Measurements from ENCODE around the gene NUDT7. TPM values are rescaled to one million over a fixed set of nuclear protein-coding genes. Genes with fewer than 3 reads are reported as not detected.

NUDT7 gene
- total and polyA plus RNA-seq, 12 donors = 15.3 to 62.6 (median 33.4) TPM

- H3K27ac ChIP-seq = peak overlapping the region in 2 of 5 donors; percentile 1 to 50
- 29 to 53% (median 32%) methylated on average over 1 of the region's 1 CpG for WGBS, 4 donors
Measured at GRCh38 chr16:77760800-77761199, 38.5 kb downstream of the NUDT7 start.

DNA sequence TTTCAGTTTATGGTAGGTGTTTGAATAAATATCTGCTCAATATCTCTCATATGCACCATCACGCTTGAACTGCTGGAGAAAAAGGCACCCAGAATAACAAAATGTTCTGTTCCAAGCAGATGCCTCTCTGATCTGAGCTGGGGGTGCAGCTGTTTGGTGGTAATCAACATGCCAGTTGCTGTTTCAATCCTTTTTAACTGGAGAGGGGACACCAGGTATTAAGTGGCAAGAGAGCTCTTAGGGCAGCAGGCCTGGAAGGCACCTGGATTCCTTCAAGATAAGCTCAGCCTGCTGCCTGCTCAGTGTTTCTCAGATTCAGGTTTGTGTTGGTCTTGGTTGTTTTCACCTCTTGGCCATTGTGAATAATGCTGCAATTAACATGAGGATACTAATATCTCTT lies 38.9 kb downstream of the NUDT7 start:
- H3K27me3 ChIP-seq = no peaks in the 10 kb centered on the region
- H3K4me3 ChIP-seq = no peak overlapping the region
- peak overlapping the region in 2 of 5 donors; percentile 42 to 50 for H3K27ac ChIP-seq
- no peaks in the 10 kb centered on the region for H3K36me3 ChIP-seq (replicated peaks in 1 of 2)
- intact Hi-C loops (cut with DNase I) = no loop called here
- DNase-seq = peak in 1 of 7 donors; percentile 82
- H3K4me1 ChIP-seq (replicated peaks in 1 of 2) = peaks cover 10 to 24% of the 10 kb centered on the region in 2 donors
- no peaks in the 10 kb centered on the region for H3K9me3 ChIP-seq (replicated peaks in 1 of 3)
- 30 to 63% (median 42%) methylated on average over 1 of the region's 1 CpG for WGBS, 4 donors
- no peak for TF ChIP-seq POLR2A (IDR thresholded peaks at IDR 0.05)
- TF ChIP-seq, protein P1, sequence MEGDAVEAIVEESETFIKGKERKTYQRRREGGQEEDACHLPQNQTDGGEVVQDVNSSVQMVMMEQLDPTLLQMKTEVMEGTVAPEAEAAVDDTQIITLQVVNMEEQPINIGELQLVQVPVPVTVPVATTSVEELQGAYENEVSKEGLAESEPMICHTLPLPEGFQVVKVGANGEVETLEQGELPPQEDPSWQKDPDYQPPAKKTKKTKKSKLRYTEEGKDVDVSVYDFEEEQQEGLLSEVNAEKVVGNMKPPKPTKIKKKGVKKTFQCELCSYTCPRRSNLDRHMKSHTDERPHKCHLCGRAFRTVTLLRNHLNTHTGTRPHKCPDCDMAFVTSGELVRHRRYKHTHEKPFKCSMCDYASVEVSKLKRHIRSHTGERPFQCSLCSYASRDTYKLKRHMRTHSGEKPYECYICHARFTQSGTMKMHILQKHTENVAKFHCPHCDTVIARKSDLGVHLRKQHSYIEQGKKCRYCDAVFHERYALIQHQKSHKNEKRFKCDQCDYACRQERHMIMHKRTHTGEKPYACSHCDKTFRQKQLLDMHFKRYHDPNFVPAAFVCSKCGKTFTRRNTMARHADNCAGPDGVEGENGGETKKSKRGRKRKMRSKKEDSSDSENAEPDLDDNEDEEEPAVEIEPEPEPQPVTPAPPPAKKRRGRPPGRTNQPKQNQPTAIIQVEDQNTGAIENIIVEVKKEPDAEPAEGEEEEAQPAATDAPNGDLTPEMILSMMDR (IDR thresholded peaks at IDR 0.05) = no peak

More at GRCh38 chr16:77760800-77761199, 38.5 kb downstream of the NUDT7 start:
- peak in 1 of 7 donors; percentile 20 for DNase-seq
- Histone ChIP-seq H3K36me3 (replicated peaks in 1 of 2) (no peaks in the 10 kb centered on the region), H3K27me3 (no peaks in the 10 kb centered on the region), H3K9me3 (replicated peaks in 1 of 3) (no peaks in the 10 kb centered on the region), H3K4me3 (no peak overlapping the region), H3K4me1 (replicated peaks in 1 of 2) (peaks cover 10 to 24% of the 10 kb centered on the region in 2 donors)
- intact Hi-C loops (cut with DNase I) = no loop called here
- TF ChIP-seq, protein P1 (IDR thresholded peaks at IDR 0.05) = no peak
- TF ChIP-seq POLR2A (IDR thresholded peaks at IDR 0.05) = no peak

GRCh38 chr16:77762262-77762661 lies 39.9 kb downstream of the NUDT7 start:
- Histone ChIP-seq H3K4me1 (replicated peaks in 1 of 2) (peaks cover 10 to 24% of the 10 kb centered on the region in 2 donors), H3K27ac (no peak overlapping the region), H3K9me3 (replicated peaks in 1 of 3) (no peaks in the 10 kb centered on the region), H3K4me3 (no peak overlapping the region), H3K27me3 (no peaks in the 10 kb centered on the region), H3K36me3 (replicated peaks in 1 of 2) (no peaks in the 10 kb centered on the region)
- intact Hi-C loops (cut with DNase I) = no loop called here
- no peak for DNase-seq
- WGBS, 4 donors = 35 to 56% (median 45%) methylated on average over 2 of the region's 2 CpGs
- TF ChIP-seq POLR2A (IDR thresholded peaks at IDR 0.05) = no peak
- TF ChIP-seq, protein P1 (IDR thresholded peaks at IDR 0.05) = no peak

GRCh38 chr16:77763994-77764393 lies 41.7 kb downstream of the NUDT7 start:
- TF ChIP-seq POLR2A (IDR thresholded peaks at IDR 0.05) = no peak
- TF ChIP-seq, protein P1 (IDR thresholded peaks at IDR 0.05) = no peak
- H3K4me1 ChIP-seq (replicated peaks in 1 of 2) = peaks cover 10 to 24% of the 10 kb centered on the region in 2 donors
- intact Hi-C loops (cut with DNase I) = no loop called here
- no peak for DNase-seq
- WGBS, 4 donors = 89 to 100% (median 100%) methylated on average over 1 of the region's 1 CpG
- no peaks in the 10 kb centered on the region for H3K9me3 ChIP-seq (replicated peaks in 1 of 3)
- no peaks in the 10 kb centered on the region for H3K36me3 ChIP-seq (replicated peaks in 1 of 2)
- H3K4me3 ChIP-seq = no peak overlapping the region
- H3K27me3 ChIP-seq = no peaks in the 10 kb centered on the region
- peak overlapping the region in 4 of 5 donors; percentile 54 to 88 (median 73) for H3K27ac ChIP-seq
